ENCODE data around the gene BICD1. TPM values are rescaled to one million over a fixed set of nuclear protein-coding genes. Genes with fewer than 3 reads are reported as not detected.
"Not testable (repeated sequence)": the region's sequence is repeated elsewhere in the genome, so short reads cannot be mapped to it uniquely, and the experiment has no call there.

Gene BICD1
- total RNA-seq, 1 donor from 2014 or later: 33.8 TPM

DNA sequence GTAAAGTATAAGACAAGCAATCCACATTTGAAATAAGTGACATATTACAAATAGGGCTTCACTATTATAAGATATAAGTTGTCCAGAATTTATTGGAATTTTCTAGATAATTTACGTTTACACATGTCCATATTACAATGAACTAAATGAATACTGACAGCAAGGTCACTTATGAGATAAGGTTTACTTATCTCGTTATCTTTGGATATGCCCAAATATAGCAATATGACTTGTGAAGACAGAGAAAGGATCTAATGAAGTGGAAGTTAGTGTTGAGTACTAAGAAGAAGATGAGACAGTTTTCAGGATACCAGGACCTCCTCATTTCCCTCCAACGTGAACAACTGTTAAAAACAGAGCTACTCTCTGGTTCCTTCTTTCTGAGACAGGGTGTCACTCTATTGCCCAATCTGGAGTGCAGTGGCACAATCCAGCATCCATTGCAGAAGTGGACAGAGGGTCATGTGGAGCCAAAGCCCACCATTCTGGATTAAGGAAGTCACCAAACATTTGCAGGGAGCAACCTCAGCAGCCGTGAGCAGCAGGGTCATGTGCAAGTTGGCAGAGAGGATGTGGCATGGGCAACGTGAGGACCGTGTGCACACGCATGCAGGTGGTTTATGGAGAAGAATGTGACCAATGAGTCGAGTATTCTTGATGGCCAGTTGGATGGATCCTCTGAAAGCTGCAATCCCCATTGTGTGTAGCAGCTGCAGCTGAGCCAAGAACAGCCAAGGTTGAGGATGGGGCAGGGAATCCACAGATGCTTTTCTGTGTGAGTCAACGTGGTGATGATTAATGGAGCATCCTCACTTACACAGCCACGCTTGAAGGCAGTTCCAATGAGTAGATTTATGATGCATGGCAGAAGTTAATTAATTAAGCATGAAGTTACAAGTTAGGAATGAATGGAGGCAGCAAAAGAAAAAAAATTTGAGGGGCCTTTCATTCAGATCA is 111.0 kb downstream of the BICD1 start:
- Histone ChIP-seq H3K4me3 (no peak overlapping the region), H3K4me1 (no peaks in the 10 kb centered on the region), H3K36me3 (peaks cover 6 to 28% of the 10 kb centered on the region in 2 donors), H3K27me3 (no peaks in the 10 kb centered on the region), H3K9me3 (no peaks in the 10 kb centered on the region), H3K27ac (no peak overlapping the region)
- TF ChIP-seq CTCF (IDR thresholded peaks at IDR 0.05): no peak
- intact Hi-C loops (cut with DNase I): no loop called here
- DNase-seq (ENCODE audit: low spot score in 2 of 2): peak in 1 of 2 donors; percentile 43

DNA sequence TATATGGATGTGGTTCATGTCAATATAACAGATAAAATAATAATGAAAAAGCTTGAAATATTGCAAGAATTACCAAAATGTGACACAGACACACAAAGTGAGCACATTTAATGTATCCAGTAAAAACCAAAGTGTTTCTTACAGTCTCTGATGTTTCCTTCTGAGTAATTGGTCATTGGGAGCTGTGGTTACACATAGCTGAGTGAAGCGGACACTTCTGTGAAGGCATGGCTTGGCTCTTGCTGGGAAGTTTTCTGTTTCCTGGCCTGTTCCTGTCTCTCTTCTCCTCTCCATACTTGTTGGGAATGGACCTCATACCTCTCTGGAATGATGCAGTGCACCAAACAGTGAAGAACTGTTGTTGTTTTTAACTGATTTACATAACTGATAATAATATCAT is 117.3 kb downstream of the BICD1 start:
- Histone ChIP-seq H3K36me3 (no peaks in the 10 kb centered on the region), H3K27me3 (no peaks in the 10 kb centered on the region), H3K4me3 (no peak overlapping the region), H3K4me1 (no peaks in the 10 kb centered on the region), H3K9me3 (no peaks in the 10 kb centered on the region), H3K27ac (no peak overlapping the region)
- TF ChIP-seq CTCF (IDR thresholded peaks at IDR 0.05): no peak
- DNase-seq (ENCODE audit: low spot score in 2 of 2): no peak
- intact Hi-C loops (cut with DNase I): no loop called here

- no peaks in the 10 kb centered on the region for H3K4me1 ChIP-seq
- DNase-seq (ENCODE audit: low spot score in 2 of 2): no peak
- H3K27me3 ChIP-seq: no peaks in the 10 kb centered on the region
- no peaks in the 10 kb centered on the region for H3K36me3 ChIP-seq
- no peak overlapping the region for H3K27ac ChIP-seq
- H3K4me3 ChIP-seq: no peak overlapping the region
- H3K9me3 ChIP-seq: no peaks in the 10 kb centered on the region
- intact Hi-C loops (cut with DNase I): no loop called here
- no peak for TF ChIP-seq CTCF (IDR thresholded peaks at IDR 0.05)
Observed at GRCh38 chr12:32226768-32227167, 120.1 kb downstream of the BICD1 start.

DNA sequence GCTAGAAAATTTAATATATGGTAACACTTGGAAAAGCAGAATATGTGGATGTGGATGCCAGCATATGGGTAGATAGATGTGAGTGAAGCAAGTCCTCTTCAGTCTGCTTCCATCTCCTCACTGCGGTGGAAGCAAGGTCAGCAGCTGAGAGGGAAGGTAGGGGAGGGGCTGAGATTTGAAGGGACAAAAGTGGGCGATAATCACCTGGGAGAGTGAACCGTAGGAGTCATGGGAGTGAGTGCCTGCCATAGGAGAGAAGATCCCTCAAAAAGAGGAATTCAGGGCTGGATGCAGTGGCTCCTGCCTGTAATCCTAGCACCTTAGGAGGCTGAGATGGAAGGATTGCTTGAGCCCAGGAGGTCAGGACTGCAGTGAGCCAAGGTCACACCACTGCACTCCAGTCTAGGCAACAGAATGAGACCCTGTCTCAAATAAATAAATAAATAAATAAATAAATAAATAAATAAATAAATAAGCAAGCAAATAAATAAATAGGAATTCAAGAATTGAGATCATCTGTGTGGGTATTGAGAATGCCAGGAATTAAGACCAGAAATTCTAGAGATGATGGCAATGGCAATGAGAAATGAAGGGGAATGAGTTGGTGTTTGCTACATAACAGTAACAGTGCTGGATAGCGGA is 123.4 kb downstream of the BICD1 start:
- no peaks in the 10 kb centered on the region for H3K9me3 ChIP-seq
- DNase-seq (ENCODE audit: low spot score in 2 of 2): no peak
- no peak overlapping the region for H3K27ac ChIP-seq
- H3K36me3 ChIP-seq: no peaks in the 10 kb centered on the region
- no peak overlapping the region for H3K4me3 ChIP-seq
- no peaks in the 10 kb centered on the region for H3K4me1 ChIP-seq
- no peaks in the 10 kb centered on the region for H3K27me3 ChIP-seq
- intact Hi-C loops (cut with DNase I): no loop called here
- TF ChIP-seq CTCF (IDR thresholded peaks at IDR 0.05): no peak

DNA sequence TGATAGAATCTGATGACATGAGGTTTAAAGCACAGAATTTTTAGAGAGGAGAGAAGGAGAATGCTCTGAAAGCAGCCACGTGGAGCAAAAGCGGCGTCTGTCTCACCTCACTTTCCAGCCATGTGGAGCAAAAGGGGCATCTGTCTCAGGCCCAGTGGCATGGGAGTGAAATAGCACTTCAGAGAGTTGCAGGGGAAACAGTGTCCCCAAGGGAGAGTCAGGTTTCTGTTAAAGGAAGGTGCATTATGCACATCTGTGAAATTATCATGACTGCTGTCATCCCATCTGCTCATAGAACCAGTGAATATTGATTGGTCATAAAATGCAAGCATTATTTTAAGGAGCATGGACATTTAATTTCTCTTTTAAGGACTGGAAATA is 124.0 kb downstream of the BICD1 start:
- Histone ChIP-seq H3K4me3 (no peak overlapping the region), H3K9me3 (no peaks in the 10 kb centered on the region), H3K27me3 (no peaks in the 10 kb centered on the region), H3K36me3 (no peaks in the 10 kb centered on the region), H3K4me1 (no peaks in the 10 kb centered on the region), H3K27ac (no peak overlapping the region)
- intact Hi-C loops (cut with DNase I): no loop called here
- DNase-seq (ENCODE audit: low spot score in 2 of 2): no peak
- no peak for TF ChIP-seq CTCF (IDR thresholded peaks at IDR 0.05)

DNA sequence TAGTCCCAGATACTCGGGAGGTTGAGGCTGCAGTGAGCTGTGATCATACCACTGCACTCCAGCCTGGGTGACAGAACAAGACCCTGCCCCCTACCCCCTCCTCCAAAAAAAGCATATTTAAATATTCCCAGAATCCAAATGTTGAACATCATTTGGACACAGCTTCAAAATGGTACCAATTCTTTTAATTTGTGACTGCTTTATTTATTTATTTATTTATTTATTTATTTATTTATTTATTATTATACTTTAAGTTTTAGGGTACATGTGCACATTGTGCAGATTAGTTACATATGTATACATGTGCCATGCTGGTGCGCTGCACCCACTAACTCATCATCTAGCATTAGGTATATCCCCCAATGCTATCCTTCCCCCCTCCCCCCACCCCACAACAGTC is 124.7 kb downstream of the BICD1 start:
- H3K36me3 ChIP-seq; H3K27ac ChIP-seq; H3K9me3 ChIP-seq; intact Hi-C loops (cut with DNase I); H3K27me3 ChIP-seq; H3K4me1 ChIP-seq; DNase-seq (ENCODE audit: low spot score in 2 of 2); H3K4me3 ChIP-seq: not testable (repeated sequence)

All from ascending aorta (tissue), 2 donors.